GM23248 (cell line): Measurements from ENCODE around the gene ACAP2.

Experiments used
- EZH2 ChIP-seq: fragments of 200-600 bp; sonication (generic); IDR thresholded peaks from 2 replicates; pipeline ENCODE4 v1.6.1; 2018; ENCODE audit warnings: antibody characterized with exemption, mild to moderate bottlenecking; ENCODE audit not compliant: insufficient read depth, poor library complexity, severe bottlenecking
- EZH2phosphoT487 ChIP-seq: fragments of 200-600 bp; sonication (generic); IDR thresholded peaks from 2 replicates; pipeline ENCODE4 v1.6.1; 2018; ENCODE audit warnings: antibody characterized with exemption, moderate library complexity, mild to moderate bottlenecking, low read depth; ENCODE audit not compliant: insufficient read depth

- TF ChIP-seq EZH2 (no peak), EZH2phosphoT487 (no peak)
Measured at GRCh38 chr3:195247086-195247862, 195.5 kb downstream of the ACAP2 start.
